ENCODE data around the gene TMEM234. TPM values are rescaled to one million over a fixed set of nuclear protein-coding genes. Genes with fewer than 3 reads are reported as not detected.

Gene TMEM234
- total and polyA plus RNA-seq, 2 of the 8 experiments (the other 6 are each of a cell fraction or from before 2014, with no cell fraction given): 8.7 to 8.9 TPM

DNA sequence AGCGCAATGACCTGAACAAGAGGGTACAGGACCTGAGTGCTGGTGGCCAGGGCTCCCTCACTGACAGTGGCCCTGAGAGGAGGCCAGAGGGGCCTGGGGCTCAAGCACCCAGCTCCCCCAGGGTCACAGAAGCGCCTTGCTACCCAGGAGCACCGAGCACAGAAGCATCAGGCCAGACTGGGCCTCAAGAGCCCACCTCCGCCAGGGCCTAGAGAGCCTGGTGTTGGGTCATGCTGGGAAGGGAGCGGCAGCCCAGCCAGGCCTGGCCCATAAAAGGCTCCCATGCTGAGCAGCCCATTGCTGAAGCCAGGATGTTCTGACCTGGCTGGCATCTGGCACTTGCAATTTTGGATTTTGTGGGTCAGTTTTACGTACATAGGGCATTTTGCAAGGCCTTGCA lies 27.2 kb downstream of the TMEM234 start:
- no peak overlapping the region for H2BK15ac ChIP-seq (ENCODE audit: low read length)
- H4K8ac ChIP-seq (ENCODE audit: extremely low read depth, insufficient read depth, low read length): no peak overlapping the region
- no peak overlapping the region for H3K18ac ChIP-seq (ENCODE audit: extremely low read depth, low read length)
- H3K27ac ChIP-seq (ENCODE audit: low read depth, low read length): no peak overlapping the region
- H4K20me1 ChIP-seq (replicated peaks in 1 of 2; ENCODE audit: control insufficient read depth in 1 of 2, insufficient read depth in 2 of 2, low read length in 2 of 2): peaks cover 11 to 12% of the 10 kb centered on the region in 2 experiments
- H3K27me3 ChIP-seq (replicated peaks in 1 of 4; ENCODE audit: control insufficient read depth in 3 of 4, extremely low read depth in 1 of 4, insufficient read depth in 3 of 4, low read length in 3 of 4): no peaks in the 10 kb centered on the region
- ChIA-PET POLR2A (ENCODE audit: partially characterized antibody) (interaction anchor here (0.9 to 21.3 kb wide), 4 partner anchors 10 to 167 kb away, joined by 3 to 332 read pairs (median 48); partner anchors contain the start of genes DCDC2B, FAM229A, IQCC and TSSK3), CTCF (ENCODE audit: partially characterized antibody) (interaction anchor here (0.7 to 1.3 kb wide), 2 partner anchors 86 to 121 kb away, joined by 3 to 4 read pairs; no protein-coding TSS in a partner anchor)
- H3K4me2 ChIP-seq (ENCODE audit: insufficient read depth in 1 of 2, low read depth in 2 of 2, low read length in 2 of 2): no peak overlapping the region
- TF ChIP-seq CREB1 (IDR thresholded peaks at IDR 0.05) (no peak), SAP30 (IDR thresholded peaks at IDR 0.05; ENCODE audit: insufficient read depth, insufficient replicate concordance, low read length) (no peak)
- H3K79me1 ChIP-seq (ENCODE audit: low read depth, low read length): 0 out of 2 replicates have a peak, but pooled peaks cover 3% of the 10 kb centered on the region
- H3K4ac ChIP-seq (replicated peaks; ENCODE audit: insufficient read length, low read depth, low read length): no peak overlapping the region
- no peak overlapping the region for H2AK5ac ChIP-seq (ENCODE audit: low read depth, low read length)
- H3K4me3 ChIP-seq (ENCODE audit: extremely low read depth in 1 of 4, insufficient read depth in 2 of 4, low read depth in 3 of 4, low read length in 4 of 4): no peak overlapping the region
- peaks cover 9 to 15% (median 11%) of the 10 kb centered on the region in 4 experiments for H3K4me1 ChIP-seq (replicated peaks in 1 of 4; ENCODE audit: control insufficient read depth in 3 of 4, insufficient read depth in 4 of 4, low read length in 3 of 4)
- H2BK120ac ChIP-seq (replicated peaks; ENCODE audit: low read depth, low read length): no peak overlapping the region
- no peaks in the 10 kb centered on the region for H3K79me2 ChIP-seq (ENCODE audit: control insufficient read depth in 1 of 2, insufficient read depth in 2 of 2, low read length in 2 of 2)
- no peak overlapping the region for H3K9ac ChIP-seq (replicated peaks in 1 of 4; ENCODE audit: extremely low read depth in 1 of 4, low read depth in 3 of 4, low read length in 3 of 4)
- H4K91ac ChIP-seq (replicated peaks; ENCODE audit: insufficient read length, low read length): no peak overlapping the region
- no peaks in the 10 kb centered on the region for H3K9me3 ChIP-seq (ENCODE audit: insufficient read depth in 2 of 2, low read depth in 1 of 2, low read length in 1 of 2)
- no peak for DNase-seq (ENCODE audit: low read depth in 1 of 2, low spot score in 2 of 2)
- H4K5ac ChIP-seq (ENCODE audit: insufficient read length, low read depth, low read length): no peak overlapping the region
- H3K23ac ChIP-seq (ENCODE audit: insufficient read length): no peak overlapping the region
- H2BK5ac ChIP-seq (ENCODE audit: low read depth, low read length): no peak overlapping the region
- H2BK20ac ChIP-seq (ENCODE audit: low read length): no peak overlapping the region
- WGBS, 2 experiments (ENCODE audit: extremely low coverage in 1 of 2, insufficient coverage in 1 of 2, insufficient read length in 1 of 2, insufficient replicate concordance in 2 of 2, low coverage in 1 of 2, low lambda C conversion rate in 2 of 2, missing lambda C conversion rate in 1 of 2): 90% methylated on average over 6 of the region's 6 CpGs; no CpG with 5 or more reads in 1 of the 2 experiments
- no peak overlapping the region for H2BK12ac ChIP-seq (ENCODE audit: low read depth, low read length)
- H3K23me2 ChIP-seq (ENCODE audit: low read depth, low read length): peaks cover 2% of the 10 kb centered on the region; the same call in 1 of the 2 replicates
- H2AFZ ChIP-seq (ENCODE audit: low read length): no peak overlapping the region
- H3K36me3 ChIP-seq (ENCODE audit: control insufficient read depth in 2 of 4, insufficient read depth in 4 of 4, low read length in 3 of 4): peaks cover 48 to 75% (median 65%) of the 10 kb centered on the region in 4 experiments
- no peak overlapping the region for H3K14ac ChIP-seq (ENCODE audit: insufficient read length)
- FAIRE-seq: no peak
- no peak overlapping the region for H3K56ac ChIP-seq (replicated peaks; ENCODE audit: insufficient read length, low read depth, low read length)

Data from H1 (cell line).